LNCaP clone FGC (cell line): Measurements from ENCODE around the gene CACNB2.

Experiments
- DNase-seq: peaks from one replicate; pipeline ENCODE4 v3.0.0-alpha.2; 2011; ENCODE audit warnings: low read depth
- H3K4me3 ChIP-seq: 2 replicates; pipeline ENCODE4 v1.5.1; 2011; ENCODE audit warnings: mild to moderate bottlenecking, low read depth, low read length, control low read depth
- CTCF ChIP-seq: IDR thresholded peaks from 2 replicates; pipeline ENCODE4 v1.5.1; 2012; ENCODE audit warnings: mild to moderate bottlenecking; ENCODE audit not compliant: control insufficient read depth, insufficient read depth; ENCODE audit errors: extremely low read depth

Gene CACNB2

GRCh38 chr10:18369859-18370473 lies 229.7 kb downstream of the CACNB2 start:
- TF ChIP-seq CTCF, result no peak
- H3K4me3 ChIP-seq, result no peak overlapping the region
- no peak for DNase-seq

- no peak for TF ChIP-seq CTCF
- DNase-seq, result no peak
- no peak overlapping the region for H3K4me3 ChIP-seq
Measured at GRCh38 chr10:18376650-18377049, 236.4 kb downstream of the CACNB2 start.

- DNase-seq, result no peak
- TF ChIP-seq CTCF, result no peak
Measured at GRCh38 chr10:18377898-18378297, 237.7 kb downstream of the CACNB2 start.

GRCh38 chr10:18378766-18379165 lies 238.5 kb downstream of the CACNB2 start:
- DNase-seq, result peak; percentile 40
- H3K4me3 ChIP-seq, result no peak overlapping the region
- TF ChIP-seq CTCF, result no peak

More at GRCh38 chr10:18377898-18378297, 237.7 kb downstream of the CACNB2 start:
- H3K4me3 ChIP-seq, result no peak overlapping the region

- H3K4me3 ChIP-seq, result no peak overlapping the region
- TF ChIP-seq CTCF, result no peak
- no peak for DNase-seq
Measured at GRCh38 chr10:18381679-18382078, 241.5 kb downstream of the CACNB2 start.

- no peak for TF ChIP-seq CTCF
- H3K4me3 ChIP-seq, result no peak overlapping the region
- no peak for DNase-seq
Measured at GRCh38 chr10:18397906-18398305, 257.7 kb downstream of the CACNB2 start.

GRCh38 chr10:18399158-18399557 lies 258.9 kb downstream of the CACNB2 start:
- DNase-seq, result no peak
- H3K4me3 ChIP-seq, result no peak overlapping the region
- no peak for TF ChIP-seq CTCF
